GM12875 (cell line): ENCODE measurements around the gene MRC2.
"Not testable (repeated sequence)": the region's sequence is repeated elsewhere in the genome, so short reads cannot be mapped to it uniquely, and the experiment has no call there.

Experiments
- H3K4me3 ChIP-seq: one replicate; pipeline ENCODE4 v1.5.1; 2011; ENCODE audit warnings: low read depth, low read length, control low read depth
- CTCF ChIP-seq: IDR thresholded peaks from 2 replicates; pipeline ENCODE4 v1.5.1; 2011; ENCODE audit warnings: low read depth, mild to moderate bottlenecking, control low read depth, inconsistent platforms, low read length, moderate library complexity, borderline replicate concordance; ENCODE audit not compliant: insufficient read depth

The MRC2 gene

GRCh38 chr17:62684179-62684578, 56.7 kb downstream of the MRC2 start:
- no peak for TF ChIP-seq CTCF
- H3K4me3 ChIP-seq: no peak overlapping the region

GRCh38 chr17:62687997-62688396, 60.5 kb downstream of the MRC2 start:
- TF ChIP-seq CTCF: no peak
- H3K4me3 ChIP-seq: no peak overlapping the region

GRCh38 chr17:62688398-62689160, 61.1 kb downstream of the MRC2 start:
- TF ChIP-seq CTCF: no peak
- no peak overlapping the region for H3K4me3 ChIP-seq

- no peak overlapping the region for H3K4me3 ChIP-seq
- TF ChIP-seq CTCF: no peak
Observed at GRCh38 chr17:62689441-62690167, 62.1 kb downstream of the MRC2 start.

- no peak for TF ChIP-seq CTCF
- no peak overlapping the region for H3K4me3 ChIP-seq
Observed at GRCh38 chr17:62690168-62690897, 62.9 kb downstream of the MRC2 start.

GRCh38 chr17:62691589-62691915, 64.1 kb downstream of the MRC2 start:
- not testable (repeated sequence) for H3K4me3 ChIP-seq

GRCh38 chr17:62692159-62692651, 64.7 kb downstream of the MRC2 start:
- H3K4me3 ChIP-seq: no peak overlapping the region
- no peak for TF ChIP-seq CTCF
